ENCODE results near the gene CCNB1IP1. TPM values are rescaled to one million over a fixed set of nuclear protein-coding genes. Genes with fewer than 3 reads are reported as not detected.

Gene CCNB1IP1
- total RNA-seq, 4 donors from 2014 or later = 46.5 to 68.4 (median 49.9) TPM

GRCh38 chr14:20328705-20329104, 4.4 kb downstream of the CCNB1IP1 start:
- DNase-seq (ENCODE audit: low spot score in 2 of 2) = no peak
- Histone ChIP-seq H3K4me3 (no peak overlapping the region), H3K27me3 (no peaks in the 10 kb centered on the region), H3K9me3 (no peaks in the 10 kb centered on the region), H3K4me1 (peaks cover 0 to 39% (median 2%) of the 10 kb centered on the region in 4 donors), H3K27ac (no peak overlapping the region), H3K36me3 (peaks cover 0 to 44% (median 0%) of the 10 kb centered on the region in 3 donors)
- WGBS, 2 donors = 50 to 69% methylated on average over 2 of the region's 2 CpGs
- no peak for TF ChIP-seq POLR2A (IDR thresholded peaks at IDR 0.05)
- no peak for TF ChIP-seq EP300 (IDR thresholded peaks at IDR 0.05)
- TF ChIP-seq CTCF (IDR thresholded peaks at IDR 0.05) = no peak

DNA sequence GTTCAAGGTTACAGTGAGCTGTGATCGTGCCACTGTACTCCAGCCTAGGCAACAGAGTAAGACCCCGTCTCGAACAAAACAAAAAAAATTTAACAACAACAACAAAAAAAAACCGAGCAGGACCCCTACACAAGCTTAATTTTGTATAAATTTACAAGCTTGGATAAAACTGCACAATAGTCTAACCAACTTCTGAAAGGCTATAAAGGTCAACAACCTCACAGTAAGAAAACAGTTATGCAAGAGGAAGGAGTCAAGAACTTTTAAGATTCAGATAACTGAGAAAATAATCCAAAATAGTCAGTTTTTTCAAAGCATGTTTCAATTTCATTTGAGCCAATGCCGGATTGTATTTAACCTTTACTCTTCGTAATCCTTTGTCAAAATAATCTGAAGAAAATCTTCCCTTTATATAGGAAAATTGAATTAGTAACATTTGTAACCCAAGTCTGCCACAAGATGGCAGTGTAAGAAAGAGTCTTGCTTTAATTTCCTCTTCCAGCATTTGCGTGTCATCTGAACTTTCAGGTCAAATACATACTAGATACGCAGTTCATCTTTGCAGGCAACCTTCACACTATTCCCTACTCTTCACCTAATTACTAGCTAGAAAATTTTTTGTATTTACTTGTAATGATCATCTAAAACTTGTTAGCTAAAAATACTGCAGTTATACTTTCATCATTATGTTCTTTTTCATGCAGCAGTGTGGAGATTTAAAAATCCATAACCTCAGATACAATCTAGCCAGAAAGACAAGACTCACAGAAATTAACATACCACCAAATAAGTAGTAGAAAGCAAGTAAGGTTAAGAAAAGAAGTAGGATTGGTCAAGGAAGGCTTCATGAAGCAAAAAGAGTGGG, 5.8 kb downstream of the CCNB1IP1 start:
- Histone ChIP-seq H3K4me1 (peaks cover 0 to 31% (median under 1%) of the 10 kb centered on the region in 4 donors), H3K9me3 (no peaks in the 10 kb centered on the region), H3K27me3 (no peaks in the 10 kb centered on the region), H3K36me3 (peaks cover 0 to 58% (median 0%) of the 10 kb centered on the region in 3 donors), H3K27ac (peak overlapping the region in 2 of 4 donors; percentile 36 to 61), H3K4me3 (no peak overlapping the region)
- WGBS, 2 donors = 38 to 41% methylated on average over 8 of the region's 8 CpGs
- DNase-seq (ENCODE audit: low spot score in 2 of 2) = peak in 1 of 2 donors; percentile 56
- peak; percentile 69 to 80 (median 70) for TF ChIP-seq CTCF (IDR thresholded peaks at IDR 0.05)
- TF ChIP-seq POLR2A (IDR thresholded peaks at IDR 0.05) = no peak
- peak in 1 of 2 donors; percentile 15 for TF ChIP-seq EP300 (IDR thresholded peaks at IDR 0.05)

- TF ChIP-seq EP300 (IDR thresholded peaks at IDR 0.05) = no peak
- TF ChIP-seq CTCF (IDR thresholded peaks at IDR 0.05) = no peak
- no peak for TF ChIP-seq POLR2A (IDR thresholded peaks at IDR 0.05)
- 96 to 97% methylated on average over 16 of the region's 16 CpGs for WGBS, 2 donors
These were observed 15.4 kb downstream of the CCNB1IP1 start for GRCh38 chr14:20317720-20318119.

DNA sequence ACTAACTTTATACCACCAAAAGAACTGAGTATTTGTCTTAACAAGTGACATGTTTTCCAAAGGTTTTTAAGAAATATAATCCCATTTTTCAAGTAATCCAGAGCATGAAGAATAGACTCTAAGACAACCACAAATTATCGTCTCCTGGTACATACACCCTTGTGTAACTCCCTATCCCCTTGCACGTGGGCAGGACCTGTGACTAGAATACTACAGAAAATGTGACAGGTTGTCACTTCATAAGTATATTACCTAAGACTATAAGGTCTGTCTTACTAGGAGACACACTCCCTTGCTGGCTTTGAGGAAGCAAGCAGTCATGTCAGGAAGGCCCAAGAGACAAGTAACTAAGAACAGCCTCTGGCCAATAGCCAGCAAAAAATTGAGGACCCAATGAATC, 19.1 kb downstream of the CCNB1IP1 start:
- 89 to 97% methylated on average over 2 of the region's 2 CpGs for WGBS, 2 donors
- Histone ChIP-seq H3K27me3 (no peaks in the 10 kb centered on the region), H3K4me1 (no peaks in the 10 kb centered on the region), H3K27ac (no peak overlapping the region), H3K36me3 (peaks cover 0 to 76% (median 4%) of the 10 kb centered on the region in 3 donors), H3K4me3 (no peak overlapping the region), H3K9me3 (no peaks in the 10 kb centered on the region)
- TF ChIP-seq CTCF (IDR thresholded peaks at IDR 0.05) (no peak), POLR2A (IDR thresholded peaks at IDR 0.05) (no peak), EP300 (IDR thresholded peaks at IDR 0.05) (no peak)
- no peak for DNase-seq (ENCODE audit: low spot score in 2 of 2)

More at GRCh38 chr14:20317720-20318119, 15.4 kb downstream of the CCNB1IP1 start:
- Histone ChIP-seq H3K9me3 (no peaks in the 10 kb centered on the region), H3K27ac (no peak overlapping the region), H3K4me3 (no peak overlapping the region), H3K36me3 (peaks cover 4 to 93% (median 5%) of the 10 kb centered on the region in 3 donors), H3K4me1 (no peaks in the 10 kb centered on the region), H3K27me3 (no peaks in the 10 kb centered on the region)
- no peak for DNase-seq (ENCODE audit: low spot score in 2 of 2)

DNA sequence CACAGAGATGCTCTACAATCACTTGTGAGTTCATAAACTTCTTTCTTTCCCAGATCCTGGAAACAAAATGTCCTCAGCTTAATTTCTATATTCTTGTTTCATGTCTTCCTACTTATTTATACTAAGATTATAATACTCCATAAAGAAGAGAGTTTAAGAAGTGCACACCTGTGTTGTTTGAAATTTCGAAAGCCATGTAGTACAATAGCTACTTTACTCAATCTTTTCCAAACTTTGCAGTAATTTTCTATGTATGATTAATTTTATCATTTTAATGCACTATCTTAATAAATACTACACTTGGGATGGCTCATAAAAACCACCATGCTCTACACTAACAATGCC, 27.0 kb downstream of the CCNB1IP1 start:
- peaks cover 0 to 40% (median 11%) of the 10 kb centered on the region in 4 donors for H3K4me1 ChIP-seq
- H3K27ac ChIP-seq = no peak overlapping the region
- peaks cover 0 to 11% (median 0%) of the 10 kb centered on the region in 3 donors for H3K36me3 ChIP-seq
- TF ChIP-seq CTCF (IDR thresholded peaks at IDR 0.05) (no peak), POLR2A (IDR thresholded peaks at IDR 0.05) (no peak), EP300 (IDR thresholded peaks at IDR 0.05) (no peak)
- H3K4me3 ChIP-seq = peak overlapping the region in 3 of 4 donors; percentile 46 to 90 (median 71)
- no peaks in the 10 kb centered on the region for H3K27me3 ChIP-seq
- WGBS, 2 donors = 94 to 98% methylated on average over 1 of the region's 1 CpG
- no peaks in the 10 kb centered on the region for H3K9me3 ChIP-seq
- DNase-seq (ENCODE audit: low spot score in 2 of 2) = no peak

All from tibial nerve (tissue), 4 donors.